ENCODE results near the gene ITPR3. TPM values are rescaled to one million over a fixed set of nuclear protein-coding genes. Genes with fewer than 3 reads are reported as not detected.
A peak's percentile ranks its signal among the peaks of the same experiment; 100 is the strongest.

The ITPR3 gene
- polyA plus RNA-seq, 12 donors = 5.0 to 30.4 (median 7.5) TPM; not detected in 1

GRCh38 chr6:33717934-33718455 is 96.9 kb downstream of the ITPR3 start:
- DNase-seq = peak; percentile 80

- no peak for DNase-seq
Observed at GRCh38 chr6:33718713-33719112, 97.6 kb downstream of the ITPR3 start.

- no peak for DNase-seq
Observed at GRCh38 chr6:33719326-33719987, 98.3 kb downstream of the ITPR3 start.

GRCh38 chr6:33720998-33721397 is 99.9 kb downstream of the ITPR3 start:
- DNase-seq = no peak

GRCh38 chr6:33721508-33721907 is 100.4 kb downstream of the ITPR3 start:
- DNase-seq = no peak

- DNase-seq = no peak
Observed at GRCh38 chr6:33722103-33722623, 101.0 kb downstream of the ITPR3 start.

GRCh38 chr6:33723371-33724085 is 102.4 kb downstream of the ITPR3 start:
- DNase-seq = no peak

GRCh38 chr6:33724102-33725023 is 103.2 kb downstream of the ITPR3 start:
- no peak for DNase-seq

- no peak for DNase-seq
Observed at GRCh38 chr6:33725222-33725621, 104.1 kb downstream of the ITPR3 start.

GRCh38 chr6:33725891-33726673 is 105.0 kb downstream of the ITPR3 start:
- DNase-seq = no peak

GRCh38 chr6:33726696-33727095 is 105.6 kb downstream of the ITPR3 start:
- DNase-seq = no peak

- no peak for DNase-seq
Observed at GRCh38 chr6:33727126-33727525, 106.0 kb downstream of the ITPR3 start.

- no peak for DNase-seq
Observed at GRCh38 chr6:33727932-33728331, 106.8 kb downstream of the ITPR3 start.

GRCh38 chr6:33728438-33728837 is 107.3 kb downstream of the ITPR3 start:
- no peak for DNase-seq

GRCh38 chr6:33729059-33729458 is 107.9 kb downstream of the ITPR3 start:
- no peak for DNase-seq

- DNase-seq = no peak
Observed at GRCh38 chr6:33730611-33731010, 109.5 kb downstream of the ITPR3 start.

GRCh38 chr6:33731035-33731434 is 109.9 kb downstream of the ITPR3 start:
- no peak for DNase-seq

- DNase-seq = no peak
Observed at GRCh38 chr6:33731751-33732282, 110.7 kb downstream of the ITPR3 start.

- no peak for DNase-seq
Observed at GRCh38 chr6:33732385-33732784, 111.3 kb downstream of the ITPR3 start.

- DNase-seq = no peak
Observed at GRCh38 chr6:33732817-33733708, 111.9 kb downstream of the ITPR3 start.
